Measurements from ENCODE around the gene KPNB1. TPM values are rescaled to one million over a fixed set of nuclear protein-coding genes. Genes with fewer than 3 reads are reported as not detected.

KPNB1 gene
- total RNA-seq, 1 experiment from 2014 or later = 437 TPM

DNA sequence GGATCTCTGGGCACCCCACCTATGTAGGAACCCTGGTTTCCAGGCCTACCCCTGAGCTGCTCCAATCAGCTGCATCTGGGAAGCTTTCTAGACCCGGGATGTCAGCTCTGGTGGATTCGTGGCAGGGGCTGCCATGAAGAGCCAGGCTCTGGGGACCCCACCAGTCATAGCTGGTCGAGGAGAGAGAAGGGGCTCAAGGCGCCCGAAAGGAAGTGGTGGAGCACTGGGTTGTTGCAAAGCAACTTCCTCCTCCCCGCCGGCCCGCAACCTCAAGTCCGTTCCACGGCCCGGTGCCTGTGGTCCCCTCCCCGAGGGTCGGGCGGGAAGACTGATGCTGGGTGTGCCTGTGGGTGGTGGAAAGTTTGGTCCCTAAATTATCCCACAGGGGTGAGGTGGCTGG is 54.4 kb downstream of the KPNB1 start:
- Histone ChIP-seq H3K27me3 (ENCODE audit: low read length) (no peaks in the 10 kb centered on the region), H2AFZ (ENCODE audit: low read length) (no peak overlapping the region), H3K27ac (ENCODE audit: low read length) (no peak overlapping the region), H4K20me1 (ENCODE audit: low read length) (no peaks in the 10 kb centered on the region), H3K4me3 (ENCODE audit: low read length) (no peak overlapping the region), H3K9me2 (replicated peaks; ENCODE audit: low read length) (no peaks in the 10 kb centered on the region), H3F3A (ENCODE audit: low read length, unreplicated experiment) (no peaks in the 10 kb centered on the region), H3K36me3 (ENCODE audit: low read depth, low read length) (no peaks in the 10 kb centered on the region), H3K4me2 (ENCODE audit: low read length) (no peak overlapping the region), H3K79me2 (ENCODE audit: low read length) (no peaks in the 10 kb centered on the region), H3K9me3 (ENCODE audit: low read length) (no peaks in the 10 kb centered on the region), H3K4me1 (ENCODE audit: insufficient read depth, low read length) (no peaks in the 10 kb centered on the region), H3K9ac (ENCODE audit: low read length) (no peak overlapping the region)
- intact Hi-C loops (cut with micrococcal nuclease) = no loop called here
- no TSS peak for BruUV-seq (replicated peaks)
- DNase-seq (no peak), ATAC-seq (no peak)
- TF ChIP-seq EZH2phosphoT487 (IDR thresholded peaks at IDR 0.05; ENCODE audit: borderline replicate concordance, low read length) (no peak), EZH2 (IDR thresholded peaks at IDR 0.05; ENCODE audit: low read length, unreplicated experiment) (no peak)
- TF ChIP-seq, protein P1, sequence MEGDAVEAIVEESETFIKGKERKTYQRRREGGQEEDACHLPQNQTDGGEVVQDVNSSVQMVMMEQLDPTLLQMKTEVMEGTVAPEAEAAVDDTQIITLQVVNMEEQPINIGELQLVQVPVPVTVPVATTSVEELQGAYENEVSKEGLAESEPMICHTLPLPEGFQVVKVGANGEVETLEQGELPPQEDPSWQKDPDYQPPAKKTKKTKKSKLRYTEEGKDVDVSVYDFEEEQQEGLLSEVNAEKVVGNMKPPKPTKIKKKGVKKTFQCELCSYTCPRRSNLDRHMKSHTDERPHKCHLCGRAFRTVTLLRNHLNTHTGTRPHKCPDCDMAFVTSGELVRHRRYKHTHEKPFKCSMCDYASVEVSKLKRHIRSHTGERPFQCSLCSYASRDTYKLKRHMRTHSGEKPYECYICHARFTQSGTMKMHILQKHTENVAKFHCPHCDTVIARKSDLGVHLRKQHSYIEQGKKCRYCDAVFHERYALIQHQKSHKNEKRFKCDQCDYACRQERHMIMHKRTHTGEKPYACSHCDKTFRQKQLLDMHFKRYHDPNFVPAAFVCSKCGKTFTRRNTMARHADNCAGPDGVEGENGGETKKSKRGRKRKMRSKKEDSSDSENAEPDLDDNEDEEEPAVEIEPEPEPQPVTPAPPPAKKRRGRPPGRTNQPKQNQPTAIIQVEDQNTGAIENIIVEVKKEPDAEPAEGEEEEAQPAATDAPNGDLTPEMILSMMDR (conservative IDR thresholded peaks at IDR 0.05; ENCODE audit: low read depth, low read length) = no peak
- CTCF ChIA-PET = no interaction called here
- POLR2A ChIA-PET (ENCODE audit: unreplicated experiment) = no interaction called here

- no peak overlapping the region for H3K4me2 ChIP-seq (ENCODE audit: low read length)
- ChIA-PET CTCF (no interaction called here), POLR2A (ENCODE audit: unreplicated experiment) (no interaction called here)
- no peaks in the 10 kb centered on the region for H3K4me1 ChIP-seq (ENCODE audit: insufficient read depth, low read length)
- no peak overlapping the region for H3K27ac ChIP-seq (ENCODE audit: low read length)
- no TSS peak for BruUV-seq (replicated peaks)
- ATAC-seq (no peak), DNase-seq (no peak)
- H3K27me3 ChIP-seq (ENCODE audit: low read length) = no peaks in the 10 kb centered on the region
- no peaks in the 10 kb centered on the region for H3K9me2 ChIP-seq (replicated peaks; ENCODE audit: low read length)
- H4K20me1 ChIP-seq (ENCODE audit: low read length) = no peaks in the 10 kb centered on the region
- intact Hi-C loops (cut with micrococcal nuclease) = no loop called here
- no peak overlapping the region for H2AFZ ChIP-seq (ENCODE audit: low read length)
- TF ChIP-seq EZH2phosphoT487 (IDR thresholded peaks at IDR 0.05; ENCODE audit: borderline replicate concordance, low read length) = no peak
- TF ChIP-seq EZH2 (IDR thresholded peaks at IDR 0.05; ENCODE audit: low read length, unreplicated experiment) = no peak
- H3K9me3 ChIP-seq (ENCODE audit: low read length) = no peaks in the 10 kb centered on the region
- no peak overlapping the region for H3K9ac ChIP-seq (ENCODE audit: low read length)
- no peak overlapping the region for H3K4me3 ChIP-seq (ENCODE audit: low read length)
- no peaks in the 10 kb centered on the region for H3K79me2 ChIP-seq (ENCODE audit: low read length)
- no peaks in the 10 kb centered on the region for H3F3A ChIP-seq (ENCODE audit: low read length, unreplicated experiment)
- H3K36me3 ChIP-seq (ENCODE audit: low read depth, low read length) = no peaks in the 10 kb centered on the region
Observed at GRCh38 chr17:47704736-47705135, 55.0 kb downstream of the KPNB1 start.

DNA sequence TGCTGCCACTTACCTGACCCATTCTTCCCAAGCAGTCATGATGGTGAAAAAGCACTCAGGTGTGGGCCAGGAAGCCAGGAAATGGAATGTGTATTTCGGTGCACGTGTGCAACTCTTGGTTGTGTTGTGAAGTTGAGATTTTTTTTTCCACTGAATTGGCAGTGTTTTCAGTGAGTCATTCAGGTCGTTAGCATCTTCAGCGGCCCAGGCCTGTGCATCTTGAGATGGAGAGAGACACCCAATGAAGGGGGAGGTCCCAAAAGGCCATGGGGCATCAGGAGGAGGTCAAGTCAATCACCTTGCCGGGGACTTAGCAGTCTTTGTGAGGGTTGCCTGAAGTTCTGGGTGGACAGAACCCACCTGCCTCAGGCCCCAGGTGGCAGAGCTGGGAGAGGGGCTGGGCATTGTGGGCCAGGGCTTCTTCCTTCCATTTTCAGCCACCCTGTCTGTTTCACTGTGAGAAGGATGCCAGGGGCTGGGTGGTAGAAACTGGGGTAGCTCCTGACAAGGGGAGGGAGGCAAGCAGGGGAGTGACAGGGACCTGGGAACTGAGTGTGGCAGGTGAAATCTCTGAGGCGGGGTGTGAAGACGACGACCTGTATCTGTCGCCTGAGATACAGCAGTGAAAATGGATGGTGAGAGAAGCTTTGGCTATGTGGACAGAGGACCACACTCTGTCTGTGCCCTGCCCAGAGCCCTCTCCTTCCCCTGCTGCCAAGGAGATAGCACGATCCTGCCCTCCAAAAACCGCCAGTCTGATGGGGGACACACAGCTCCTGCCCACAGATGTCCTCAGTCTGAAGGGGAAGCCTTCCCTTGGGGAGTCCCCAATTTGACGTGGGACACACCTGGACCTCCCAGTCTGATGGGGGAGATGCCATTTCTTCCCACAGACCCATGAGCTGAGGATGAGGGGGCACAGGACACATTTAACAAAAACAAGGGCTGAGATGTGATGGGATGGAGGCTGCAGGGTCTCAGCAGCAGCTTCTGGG is 56.1 kb downstream of the KPNB1 start:
- Histone ChIP-seq H3F3A (ENCODE audit: low read length, unreplicated experiment) (no peaks in the 10 kb centered on the region), H3K79me2 (ENCODE audit: low read length) (no peaks in the 10 kb centered on the region), H4K20me1 (ENCODE audit: low read length) (no peaks in the 10 kb centered on the region), H3K4me2 (ENCODE audit: low read length) (no peak overlapping the region), H3K27me3 (ENCODE audit: low read length) (no peaks in the 10 kb centered on the region), H3K36me3 (ENCODE audit: low read depth, low read length) (no peaks in the 10 kb centered on the region), H3K9ac (ENCODE audit: low read length) (no peak overlapping the region), H3K27ac (ENCODE audit: low read length) (no peak overlapping the region), H3K9me3 (ENCODE audit: low read length) (no peaks in the 10 kb centered on the region), H3K9me2 (replicated peaks; ENCODE audit: low read length) (no peaks in the 10 kb centered on the region), H3K4me1 (ENCODE audit: insufficient read depth, low read length) (no peaks in the 10 kb centered on the region), H3K4me3 (ENCODE audit: low read length) (no peak overlapping the region), H2AFZ (ENCODE audit: low read length) (no peak overlapping the region)
- ChIA-PET POLR2A (ENCODE audit: unreplicated experiment) (no interaction called here), CTCF (no interaction called here)
- BruUV-seq (replicated peaks) = no TSS peak
- intact Hi-C loops (cut with micrococcal nuclease) = no loop called here
- DNase-seq (no peak), ATAC-seq (no peak)
- TF ChIP-seq EZH2phosphoT487 (IDR thresholded peaks at IDR 0.05; ENCODE audit: borderline replicate concordance, low read length) = no peak
- TF ChIP-seq EZH2 (IDR thresholded peaks at IDR 0.05; ENCODE audit: low read length, unreplicated experiment) = no peak
- TF ChIP-seq, protein P1 (conservative IDR thresholded peaks at IDR 0.05; ENCODE audit: low read depth, low read length) = no peak

All from PC-3 (cell line).